Ovary (tissue), 9 donors: Measurements from ENCODE around the gene TMEM132D. TPM values are rescaled to one million over a fixed set of nuclear protein-coding genes. Genes with fewer than 3 reads are reported as not detected.

Experiments
- DNase-seq, 5 donors: peaks; one replicate each; pipeline ENCODE4 v3.0.0-alpha.2; 2019 to 2020
- H3K27ac ChIP-seq, 2 donors: fragments of 200-600 bp; one replicate each; pipeline versions ENCODE4 v1.5.1 to v1.8.0; 2019 to 2022
- H3K27me3 ChIP-seq: fragments of 200-600 bp; one replicate; pipeline ENCODE4 v1.8.0; 2022
- H3K36me3 ChIP-seq: fragments of 200-600 bp; sonication (generic); one replicate; pipeline ENCODE4 v1.5.1; 2019
- H3K4me1 ChIP-seq: one replicate; pipeline ENCODE4 v1.8.1; 2013; ENCODE audit warnings: mild to moderate bottlenecking, moderate library complexity; ENCODE audit not compliant: insufficient read depth
- H3K4me3 ChIP-seq: fragments of 200-600 bp; sonication (generic); one replicate; pipeline ENCODE4 v1.5.1; 2017
- H3K9me3 ChIP-seq, 2 donors: fragments of 200-600 bp in 1 of 2; sonication (generic) in 1 of 2; one replicate each; pipeline versions ENCODE4 v1.5.1 to v1.8.1; 2013 to 2019; ENCODE audit warnings: mild to moderate bottlenecking in 1 of 2, moderate library complexity in 1 of 2
- EP300 ChIP-seq: sonication (generic); formaldehyde crosslinking; IDR thresholded peaks from one replicate; pipeline ENCODE4 v1.6.1; 2017; ENCODE audit warnings: antibody characterized with exemption
- POLR2A ChIP-seq: fragments of 450-650 bp; IDR thresholded peaks from one replicate; pipeline ENCODE4 v1.6.1; 2017; ENCODE audit warnings: antibody characterized with exemption, mild to moderate bottlenecking, moderate library complexity
- WGBS, 3 donors: extraction: QIAGEN DNeasy Blood & Tissue Kit in 1 of 3; methylation state at CpG; one replicate each; pipeline versions ENCODE4 v1.1.5 to v1.1.7; 2013 to 2017; 5-methylcytosine and 5-hydroxymethylcytosine counted together
- intact Hi-C, 4 donors: fragments of 100-400 bp; cut with DNase I; formaldehyde crosslinking; loops; one replicate each; pipeline versions ENCODE4 v1.11.0 to v1.15.1; 2022 to 2023
- polyA plus RNA-seq, 2 donors: library from polyadenylated mRNA; stranded (reverse); fragments of 200-250 nt in 1 of 2; fragments of 350-450 nt in 1 of 2; fragmentation: Illumina TruSeq in 1 of 2; extraction: RNeasy Lipid Tissue Mini Kit (QIAGEN cat#74804) in 1 of 2; gene quantifications; one replicate each; pipeline ENCODE4 v1.2.3, GENCODE V29; 2013 to 2014
- total RNA-seq, 7 donors: library from RNA; depleted of rRNA in 2 of 7; stranded (reverse); fragments of >200 nt in 2 of 7; fragmentation: NEBNext Ultra II Directional in 3 of 7; extraction: Animal tissue kit (Norgen Biotek cat#: 25700) in 3 of 7; gene quantifications; one replicate each; pipeline versions ENCODE4 v1.1.0 to v1.2.4, GENCODE V29; 2016 to 2023
- TF ChIP-seq, protein P1 (sequence below), 3 donors: fragments of 450-650 bp in 2 of 3; fragments of 200-600 bp in 1 of 3; IDR thresholded peaks; one replicate each; pipeline versions ENCODE4 v1.5.1 to v1.8.0; 2016 to 2022; ENCODE audit warnings: antibody characterized with exemption in 3 of 3, mild to moderate bottlenecking in 1 of 3
- donor health status: DM: no; HTN: no; CAD: no; lungs with moderate emphysema.
- donor health status: DM: no; HTN: no; CAD: no.
- donor health status: Bipolar disorder and iron deficiency.
- donor health status: DM: yes; HTN: yes; CAD: no.
- donor health status: DM: no; HTN: no; CAD: no.
- donor health status: DM: yes; HTN: yes; CAD: no.

The TMEM132D gene
- total and polyA plus RNA-seq, 9 donors: 0.04 TPM; not detected in 8

GRCh38 chr12:129372348-129372747, 531.5 kb downstream of the TMEM132D start:
- no peak for TF ChIP-seq POLR2A
- no peak for TF ChIP-seq EP300
- TF ChIP-seq, protein P1, sequence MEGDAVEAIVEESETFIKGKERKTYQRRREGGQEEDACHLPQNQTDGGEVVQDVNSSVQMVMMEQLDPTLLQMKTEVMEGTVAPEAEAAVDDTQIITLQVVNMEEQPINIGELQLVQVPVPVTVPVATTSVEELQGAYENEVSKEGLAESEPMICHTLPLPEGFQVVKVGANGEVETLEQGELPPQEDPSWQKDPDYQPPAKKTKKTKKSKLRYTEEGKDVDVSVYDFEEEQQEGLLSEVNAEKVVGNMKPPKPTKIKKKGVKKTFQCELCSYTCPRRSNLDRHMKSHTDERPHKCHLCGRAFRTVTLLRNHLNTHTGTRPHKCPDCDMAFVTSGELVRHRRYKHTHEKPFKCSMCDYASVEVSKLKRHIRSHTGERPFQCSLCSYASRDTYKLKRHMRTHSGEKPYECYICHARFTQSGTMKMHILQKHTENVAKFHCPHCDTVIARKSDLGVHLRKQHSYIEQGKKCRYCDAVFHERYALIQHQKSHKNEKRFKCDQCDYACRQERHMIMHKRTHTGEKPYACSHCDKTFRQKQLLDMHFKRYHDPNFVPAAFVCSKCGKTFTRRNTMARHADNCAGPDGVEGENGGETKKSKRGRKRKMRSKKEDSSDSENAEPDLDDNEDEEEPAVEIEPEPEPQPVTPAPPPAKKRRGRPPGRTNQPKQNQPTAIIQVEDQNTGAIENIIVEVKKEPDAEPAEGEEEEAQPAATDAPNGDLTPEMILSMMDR (IDR thresholded peaks at IDR 0.05): no peak
- no peaks in the 10 kb centered on the region for H3K9me3 ChIP-seq
- intact Hi-C loops: no loop called here
- no peaks in the 10 kb centered on the region for H3K4me1 ChIP-seq
- 70 to 84% (median 71%) methylated on average over 2 of the region's 2 CpGs for WGBS, 3 donors
- no peak for DNase-seq
- H3K36me3 ChIP-seq: no peaks in the 10 kb centered on the region
- no peak overlapping the region for H3K27ac ChIP-seq
- H3K4me3 ChIP-seq: no peak overlapping the region
- no peaks in the 10 kb centered on the region for H3K27me3 ChIP-seq

DNA sequence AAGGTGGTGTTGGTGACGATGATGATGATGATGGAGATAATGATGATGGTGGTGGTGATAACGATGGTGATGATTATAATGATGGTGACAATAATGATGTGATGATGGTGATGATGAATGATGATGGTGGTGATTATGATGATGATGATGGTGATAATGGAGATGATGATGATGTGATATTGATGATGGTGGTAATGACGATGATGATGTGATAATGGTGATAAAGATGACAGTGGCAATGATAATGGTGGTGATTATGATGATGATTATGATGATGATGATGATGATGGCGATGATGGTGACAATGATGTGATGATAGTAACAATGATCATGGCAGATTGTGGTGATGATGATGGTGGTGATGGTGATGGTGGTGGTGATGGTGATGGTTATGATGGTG, 532.6 kb downstream of the TMEM132D start:
- TF ChIP-seq, protein P1 (IDR thresholded peaks at IDR 0.05): no peak
- TF ChIP-seq EP300 (no peak), POLR2A (no peak)
- Histone ChIP-seq H3K9me3 (no peaks in the 10 kb centered on the region), H3K27me3 (no peaks in the 10 kb centered on the region), H3K4me3 (no peak overlapping the region), H3K36me3 (no peaks in the 10 kb centered on the region), H3K27ac (no peak overlapping the region), H3K4me1 (no peaks in the 10 kb centered on the region)
- 60 to 89% (median 78%) methylated on average over 4 of the region's 4 CpGs for WGBS, 3 donors
- DNase-seq: no peak
- intact Hi-C loops: no loop called here

DNA sequence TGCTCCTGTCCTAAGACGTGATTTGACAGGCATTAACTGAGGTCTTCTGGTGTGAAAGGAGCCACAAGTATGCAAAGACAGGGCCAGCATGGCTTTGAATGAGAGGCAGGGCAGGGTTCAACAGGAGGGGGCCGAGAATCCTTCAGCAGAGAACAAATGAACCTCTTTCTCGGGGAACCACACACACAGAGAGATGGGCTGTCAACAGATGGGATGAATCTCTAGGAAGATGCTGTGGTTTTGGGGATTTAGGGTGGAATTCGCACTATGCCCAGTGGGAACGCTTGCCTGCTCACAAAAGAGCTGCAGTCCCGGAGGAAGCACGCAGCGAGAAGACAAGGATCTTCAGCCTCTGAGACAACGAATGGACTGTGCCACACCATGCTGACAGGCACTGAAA, 537.2 kb downstream of the TMEM132D start:
- 86 to 88% (median 86%) methylated on average over 9 of the region's 9 CpGs for WGBS, 3 donors
- no peak overlapping the region for H3K4me3 ChIP-seq
- DNase-seq: no peak
- no peaks in the 10 kb centered on the region for H3K27me3 ChIP-seq
- H3K9me3 ChIP-seq: no peaks in the 10 kb centered on the region
- intact Hi-C loops: no loop called here
- H3K27ac ChIP-seq: no peak overlapping the region
- no peaks in the 10 kb centered on the region for H3K4me1 ChIP-seq
- TF ChIP-seq, protein P1 (IDR thresholded peaks at IDR 0.05): no peak
- TF ChIP-seq POLR2A (no peak), EP300 (no peak)
- H3K36me3 ChIP-seq: no peaks in the 10 kb centered on the region

DNA sequence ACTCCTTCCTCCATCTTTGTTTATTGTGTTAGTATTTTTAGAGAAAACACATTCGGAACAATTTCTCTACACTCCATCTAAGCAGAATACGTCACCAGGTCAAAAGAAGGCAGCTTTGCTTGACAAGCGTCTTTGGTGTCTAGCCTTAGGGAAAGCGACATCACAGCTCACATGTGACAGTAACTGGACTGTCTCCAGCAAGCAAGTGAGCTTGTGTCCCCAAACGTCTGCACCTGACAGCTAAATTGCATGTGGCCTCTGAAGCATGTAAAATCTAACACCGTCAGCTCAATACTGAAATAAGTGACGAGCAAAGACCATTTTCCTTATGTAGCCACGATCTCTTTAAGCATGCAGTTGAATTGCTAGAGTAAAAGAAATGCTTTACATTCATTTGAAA, 540.8 kb downstream of the TMEM132D start:
- TF ChIP-seq EP300 (no peak), POLR2A (no peak)
- TF ChIP-seq, protein P1 (IDR thresholded peaks at IDR 0.05): no peak
- H3K36me3 ChIP-seq: no peaks in the 10 kb centered on the region
- no peaks in the 10 kb centered on the region for H3K9me3 ChIP-seq
- H3K27ac ChIP-seq: no peak overlapping the region
- no peaks in the 10 kb centered on the region for H3K4me1 ChIP-seq
- no peaks in the 10 kb centered on the region for H3K27me3 ChIP-seq
- H3K4me3 ChIP-seq: no peak overlapping the region
- 67 to 75% (median 70%) methylated on average over 8 of the region's 8 CpGs for WGBS, 3 donors
- intact Hi-C loops: no loop called here
- DNase-seq: no peak

DNA sequence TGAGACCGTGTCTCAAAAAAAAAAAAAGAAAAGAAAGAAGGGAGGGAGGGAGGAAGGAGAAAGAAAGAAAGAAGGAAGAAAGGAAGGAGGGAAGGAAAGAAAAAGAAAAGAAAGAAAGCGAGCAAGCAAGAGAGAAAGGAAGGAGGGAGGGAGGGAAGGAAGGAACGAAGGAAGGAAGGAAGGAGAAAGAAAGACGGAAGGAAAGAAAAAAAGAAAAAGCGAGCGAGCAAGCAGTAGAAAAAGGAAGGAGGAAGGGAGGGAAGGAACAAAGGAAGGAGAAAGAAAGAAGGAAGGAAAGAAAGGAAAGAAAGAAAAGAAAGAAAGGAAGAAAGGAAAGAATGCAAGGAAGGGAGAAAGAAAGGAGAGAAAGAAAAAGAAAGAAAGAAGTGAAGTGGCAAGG, 546.6 kb downstream of the TMEM132D start:
- no peaks in the 10 kb centered on the region for H3K4me1 ChIP-seq
- H3K4me3 ChIP-seq: no peak overlapping the region
- no peaks in the 10 kb centered on the region for H3K9me3 ChIP-seq
- TF ChIP-seq EP300 (no peak), POLR2A (no peak)
- TF ChIP-seq, protein P1 (IDR thresholded peaks at IDR 0.05): no peak
- no peaks in the 10 kb centered on the region for H3K36me3 ChIP-seq
- 86 to 88% (median 87%) methylated on average over 6 of the region's 6 CpGs for WGBS, 3 donors
- intact Hi-C loops: no loop called here
- H3K27me3 ChIP-seq: no peaks in the 10 kb centered on the region
- no peak for DNase-seq
- H3K27ac ChIP-seq: no peak overlapping the region
